ENCODE data around the gene GABRB1.
"Not testable (repeated sequence)": the region's sequence is repeated elsewhere in the genome, so short reads cannot be mapped to it uniquely, and the experiment has no call there.

Gene GABRB1

GRCh38 chr4:47315346-47315745 is 284.0 kb downstream of the GABRB1 start:
- FAIRE-seq: no peak

DNA sequence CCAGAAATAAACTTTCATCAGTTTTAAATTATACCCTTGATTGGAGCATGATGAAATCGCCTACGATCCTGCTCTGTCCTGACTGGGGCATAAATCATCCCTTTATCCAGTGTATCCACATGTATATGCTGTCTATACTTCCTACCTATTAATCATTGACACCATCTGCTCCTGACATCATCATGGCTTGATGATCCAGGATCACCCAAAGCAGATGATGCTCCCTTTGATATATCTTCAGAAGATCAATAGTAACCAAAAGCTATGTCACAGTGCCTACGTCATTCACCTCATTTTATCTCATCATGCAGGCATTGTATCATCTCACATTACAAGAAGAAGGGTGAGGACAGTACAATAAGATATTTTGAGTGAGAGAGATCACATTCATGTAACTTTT is 294.7 kb downstream of the GABRB1 start:
- FAIRE-seq: no peak

- FAIRE-seq: no peak
These were observed 299.5 kb downstream of the GABRB1 start for GRCh38 chr4:47330866-47331265.

GRCh38 chr4:47334652-47335051 is 303.3 kb downstream of the GABRB1 start:
- no peak for FAIRE-seq

GRCh38 chr4:47337893-47338292 is 306.5 kb downstream of the GABRB1 start:
- FAIRE-seq: no peak

- FAIRE-seq: no peak
These were observed 309.5 kb downstream of the GABRB1 start for GRCh38 chr4:47340914-47341313.

GRCh38 chr4:47342796-47343195 is 311.4 kb downstream of the GABRB1 start:
- FAIRE-seq: no peak

DNA sequence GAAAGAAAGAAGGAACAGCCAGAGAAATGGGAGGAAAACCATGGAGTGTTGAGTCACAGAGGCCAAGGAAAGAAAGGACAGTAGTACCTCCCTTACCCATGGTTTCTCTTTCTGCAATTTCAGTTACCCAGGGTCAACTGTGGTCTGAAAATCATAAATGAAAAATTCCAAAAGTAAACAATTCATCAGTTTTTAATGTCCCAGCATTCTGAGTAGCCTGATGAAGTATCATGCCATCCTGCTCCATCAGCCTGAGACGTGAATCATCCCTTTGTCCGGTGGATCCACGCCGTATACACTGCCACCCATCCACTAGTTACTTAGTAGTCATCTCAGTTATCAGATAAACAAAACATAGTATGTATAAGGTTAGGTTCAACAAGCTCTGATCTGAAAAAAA is 318.0 kb downstream of the GABRB1 start:
- FAIRE-seq: no peak

DNA sequence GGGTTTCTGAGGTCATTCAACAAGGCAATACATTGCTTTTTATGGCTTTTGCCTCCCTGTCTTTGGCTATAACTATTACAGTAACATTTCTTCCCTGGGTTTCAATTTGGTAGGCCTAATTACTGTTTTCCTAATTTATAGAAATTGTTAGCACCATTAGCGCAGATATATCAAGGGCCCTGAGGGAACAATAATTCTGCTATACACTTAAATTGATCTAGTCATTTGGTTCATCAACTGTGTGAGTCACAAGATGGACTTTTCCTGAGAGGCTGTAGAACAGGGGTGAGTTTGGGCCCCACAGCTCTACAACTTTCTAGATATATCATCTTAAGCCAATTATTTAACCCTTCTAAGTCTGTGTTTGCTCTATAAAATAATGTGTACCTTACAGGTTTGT is 324.2 kb downstream of the GABRB1 start:
- no peak for FAIRE-seq

DNA sequence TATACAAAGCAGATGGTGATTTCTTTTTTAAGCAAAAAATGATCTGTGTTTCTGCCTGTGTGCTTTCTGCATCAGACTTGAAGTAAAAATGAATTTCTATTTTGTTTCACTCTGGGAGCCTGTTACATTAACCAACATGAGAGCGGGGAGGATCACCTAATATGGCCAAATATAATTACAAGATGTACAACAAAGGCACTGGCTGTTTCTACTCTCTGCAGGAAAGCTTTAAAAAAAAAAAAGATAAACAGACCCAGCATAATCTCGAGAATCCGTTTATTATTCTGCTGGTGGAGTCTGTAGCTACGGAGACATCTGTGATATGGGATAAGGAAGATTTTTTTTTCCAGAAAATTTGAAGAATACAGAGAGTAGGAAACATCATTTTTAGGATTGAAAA is 328.5 kb downstream of the GABRB1 start:
- no peak for FAIRE-seq

- no peak for FAIRE-seq
These were observed 336.4 kb downstream of the GABRB1 start for GRCh38 chr4:47367761-47368160.

DNA sequence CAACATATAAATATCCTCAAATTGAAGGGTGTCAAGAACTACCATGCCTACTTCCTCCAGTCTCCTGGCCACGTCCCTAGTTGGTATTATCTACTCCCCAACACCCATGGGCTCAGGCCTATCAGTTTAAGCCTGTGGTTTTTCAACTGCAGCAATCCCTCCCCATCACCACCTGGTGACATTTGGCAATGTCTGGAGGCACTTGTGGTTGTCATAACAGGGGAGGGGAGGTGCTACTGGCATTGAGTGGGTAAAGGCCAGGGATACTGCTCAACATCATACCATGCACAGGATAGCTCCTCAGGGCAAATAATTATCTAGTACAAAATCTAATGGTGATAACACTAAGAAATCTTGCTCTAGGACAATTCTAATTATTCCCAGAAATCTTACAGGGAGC is 336.8 kb downstream of the GABRB1 start:
- no peak for FAIRE-seq

GRCh38 chr4:47372561-47372960 is 341.2 kb downstream of the GABRB1 start:
- no peak for FAIRE-seq

GRCh38 chr4:47373174-47373573 is 341.8 kb downstream of the GABRB1 start:
- no peak for FAIRE-seq

DNA sequence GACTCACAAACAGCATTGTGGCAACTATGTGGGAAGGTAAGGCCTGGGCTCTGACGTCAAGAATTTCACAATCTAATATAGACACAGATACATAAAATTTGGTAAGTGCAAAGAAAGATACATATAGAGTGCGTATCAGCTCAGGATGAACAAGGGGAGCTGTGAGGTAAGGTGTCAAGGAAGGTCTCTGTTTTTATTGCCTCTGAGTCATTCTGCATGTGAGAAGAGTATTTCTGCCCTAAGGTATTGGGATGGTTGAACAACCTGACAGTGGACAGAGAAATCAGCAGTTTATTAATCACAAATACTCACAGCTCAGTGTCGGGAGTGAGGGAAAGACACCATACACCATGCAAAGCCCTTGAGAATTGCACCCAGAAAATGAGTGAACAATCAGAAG is 342.3 kb downstream of the GABRB1 start:
- no peak for FAIRE-seq

DNA sequence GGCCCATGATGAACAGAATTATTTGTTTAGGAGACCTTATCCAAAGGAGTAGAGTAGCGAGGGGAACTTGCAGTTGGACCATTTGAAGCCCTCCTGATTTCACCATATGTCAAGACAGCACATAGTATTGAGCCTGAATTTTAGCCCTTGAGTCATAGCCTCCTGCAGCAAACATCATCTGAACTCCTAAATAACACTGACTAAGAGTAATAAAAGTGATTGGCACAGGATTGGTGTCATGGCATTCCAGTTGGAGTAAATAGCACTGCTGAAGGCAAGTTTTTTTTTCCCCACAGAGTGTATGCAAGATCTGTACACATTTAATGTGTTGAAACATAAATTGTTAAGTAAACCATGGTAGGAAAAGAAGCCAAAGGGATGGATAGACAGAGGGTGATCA is 343.1 kb downstream of the GABRB1 start:
- no peak for FAIRE-seq

DNA sequence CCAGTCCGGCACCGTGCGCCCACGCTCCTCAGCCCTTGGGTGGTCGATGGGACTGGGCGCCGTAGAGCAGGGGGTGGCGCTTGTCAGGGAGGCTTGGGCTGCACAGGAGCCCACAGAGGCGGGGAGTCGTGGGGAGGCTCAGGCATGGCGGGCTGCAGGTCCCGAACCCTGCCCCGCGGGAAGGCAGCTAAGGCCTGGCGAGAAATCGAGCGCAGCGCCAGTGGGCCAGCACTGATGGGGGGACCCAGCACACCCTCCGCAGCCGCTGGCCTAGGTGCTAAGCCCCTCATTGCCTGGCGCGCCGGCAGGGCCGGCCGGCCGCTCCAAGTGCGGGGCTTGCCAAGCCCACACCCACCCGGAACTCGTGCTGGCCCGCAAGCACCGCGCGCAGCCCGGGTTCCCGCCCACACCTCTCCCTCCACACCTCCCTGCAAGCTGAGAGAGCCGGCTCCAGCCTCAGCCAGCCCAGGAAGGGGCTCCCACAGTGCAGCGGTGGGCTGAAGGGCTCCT is 346.7 kb downstream of the GABRB1 start:
- not testable (repeated sequence) for FAIRE-seq

GRCh38 chr4:47381172-47381571 is 349.8 kb downstream of the GABRB1 start:
- no peak for FAIRE-seq

DNA sequence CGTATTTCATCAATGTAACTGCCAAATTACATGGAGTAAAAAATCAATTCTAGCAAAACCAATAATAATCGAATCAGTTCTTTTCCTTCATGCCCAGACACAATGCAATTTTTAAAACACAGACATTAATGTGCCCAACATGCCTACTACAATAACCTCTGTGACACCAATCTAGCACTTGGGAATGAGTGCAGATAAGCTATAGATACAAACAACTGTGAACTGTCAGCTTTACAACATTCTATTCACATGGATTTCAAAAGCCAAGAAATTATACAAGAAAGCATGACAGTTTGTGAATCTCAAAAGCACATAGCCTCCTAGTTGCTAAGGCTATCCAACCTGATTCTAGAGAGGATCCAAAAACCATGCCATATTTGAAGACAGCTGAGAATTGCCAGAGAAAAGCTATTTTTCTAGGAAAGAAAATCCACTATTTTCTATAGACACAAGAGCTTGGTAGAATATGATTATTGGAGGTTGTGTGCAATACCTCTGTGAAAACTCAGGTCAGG is 351.5 kb downstream of the GABRB1 start:
- no peak for FAIRE-seq

GRCh38 chr4:47383829-47384427 is 352.6 kb downstream of the GABRB1 start:
- peak; percentile 90 for FAIRE-seq

DNA sequence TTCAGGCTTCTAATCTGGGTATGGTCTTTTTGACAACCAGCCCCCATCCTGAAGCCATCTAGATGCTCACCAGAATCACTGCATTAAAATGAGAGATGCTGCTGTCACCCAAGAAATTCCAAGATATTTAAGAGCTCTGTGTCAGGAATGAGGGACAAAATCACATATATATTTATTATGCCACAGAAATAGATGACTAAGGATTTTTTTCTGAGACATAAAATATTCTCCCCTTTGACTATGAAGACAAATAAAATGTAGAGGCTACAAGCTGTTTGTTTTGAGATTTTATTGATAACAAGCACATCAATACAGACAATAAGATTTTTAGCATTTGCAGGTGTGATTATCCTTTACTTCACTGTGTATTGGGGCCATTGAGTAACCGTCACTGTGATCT is 354.8 kb downstream of the GABRB1 start:
- no peak for FAIRE-seq

GRCh38 chr4:47386561-47387235 is 355.3 kb downstream of the GABRB1 start:
- FAIRE-seq: no peak

- no peak for FAIRE-seq
These were observed 359.2 kb downstream of the GABRB1 start for GRCh38 chr4:47390428-47391125.

DNA sequence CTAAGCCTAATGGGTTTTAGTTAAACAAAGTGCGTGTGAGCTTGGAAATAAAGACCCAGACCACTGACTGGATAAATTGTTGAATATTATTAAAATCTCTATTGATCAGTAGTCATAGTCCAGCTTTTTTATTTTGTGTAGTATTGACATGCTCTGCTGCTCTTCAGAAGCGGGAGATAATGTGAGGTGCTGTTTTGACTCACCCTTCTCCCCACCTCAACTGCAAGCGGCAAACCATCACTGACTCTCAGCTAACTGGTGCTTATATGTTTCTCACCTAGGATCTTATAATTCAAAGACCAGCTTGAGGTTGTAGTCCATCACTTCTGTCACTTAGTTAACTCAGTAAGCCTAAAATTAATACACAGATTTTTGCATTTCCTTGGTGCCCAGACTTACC is 359.9 kb downstream of the GABRB1 start:
- FAIRE-seq: no peak
